NCI-H345 treated with DMSO at 0.1 percent for 48 hours (cell line): ENCODE data around the gene DVL2.
"Not testable (repeated sequence)": the region's sequence is repeated elsewhere in the genome, so short reads cannot be mapped to it uniquely, and the experiment has no call there.

Experiments
- DNase-seq: peaks from one replicate; lab custom pipeline; 2025; ENCODE audit not compliant: unreplicated experiment; lab: John Stamatoyannopoulos, UW

DVL2 gene

GRCh38 chr17:7204336-7204735 is 30.0 kb downstream of the DVL2 start:
- no peak for DNase-seq

DNA sequence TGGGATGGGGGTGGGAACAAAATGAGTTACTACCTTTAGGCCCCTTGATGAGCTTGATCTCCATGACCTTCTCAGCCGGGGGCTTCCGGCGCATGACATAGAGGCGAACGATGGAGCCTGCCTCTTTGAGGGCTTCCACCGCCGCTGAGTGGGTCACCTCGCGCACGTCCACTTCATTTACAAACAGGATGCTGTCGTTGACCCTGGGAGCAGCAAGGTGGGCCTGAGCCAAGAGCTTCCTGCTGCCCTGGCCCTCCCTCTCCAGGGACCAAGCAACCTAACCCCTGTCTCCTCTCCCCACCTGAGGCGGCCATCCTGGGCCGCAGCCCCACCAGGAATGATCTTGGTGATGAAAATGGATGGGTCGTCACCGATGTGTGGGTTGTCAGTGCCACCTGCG is 30.9 kb downstream of the DVL2 start:
- DNase-seq = no peak

DNA sequence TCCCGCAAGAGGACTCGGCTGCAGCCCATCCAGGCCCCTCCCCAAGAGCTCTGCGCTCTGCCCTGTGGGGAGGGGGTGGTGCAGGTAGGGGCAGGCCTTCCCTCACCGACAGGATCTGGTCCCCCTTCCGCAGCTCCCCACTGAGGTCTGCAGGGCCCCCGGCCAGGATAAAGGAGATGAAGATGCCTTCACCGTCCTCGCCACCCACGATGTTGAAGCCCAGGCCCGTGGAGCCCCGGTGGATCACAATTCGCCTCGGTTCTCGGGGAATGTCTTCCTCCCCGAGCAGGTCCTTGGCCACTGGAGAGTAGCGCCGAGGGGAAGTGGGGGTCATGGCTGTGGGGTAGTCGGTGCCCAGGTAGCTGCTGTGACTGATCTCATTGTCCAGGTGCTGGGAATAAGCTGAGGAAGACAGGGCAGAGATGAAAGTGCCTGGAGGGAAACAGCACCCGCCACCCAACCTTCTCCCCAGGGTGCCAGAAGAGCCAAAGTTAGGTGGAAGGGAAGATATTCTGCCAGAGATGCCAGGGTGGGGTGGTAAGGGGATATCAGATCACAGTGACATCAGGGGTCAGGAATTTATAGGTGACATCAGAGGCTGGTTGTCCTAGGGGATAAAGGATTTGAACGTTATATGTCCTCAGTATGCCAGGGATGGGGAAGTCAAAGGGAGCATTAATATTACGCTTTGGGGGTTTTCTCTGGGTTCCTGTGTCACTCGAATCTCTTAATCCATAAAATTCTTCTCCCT is 37.5 kb downstream of the DVL2 start:
- DNase-seq = no peak

DNA sequence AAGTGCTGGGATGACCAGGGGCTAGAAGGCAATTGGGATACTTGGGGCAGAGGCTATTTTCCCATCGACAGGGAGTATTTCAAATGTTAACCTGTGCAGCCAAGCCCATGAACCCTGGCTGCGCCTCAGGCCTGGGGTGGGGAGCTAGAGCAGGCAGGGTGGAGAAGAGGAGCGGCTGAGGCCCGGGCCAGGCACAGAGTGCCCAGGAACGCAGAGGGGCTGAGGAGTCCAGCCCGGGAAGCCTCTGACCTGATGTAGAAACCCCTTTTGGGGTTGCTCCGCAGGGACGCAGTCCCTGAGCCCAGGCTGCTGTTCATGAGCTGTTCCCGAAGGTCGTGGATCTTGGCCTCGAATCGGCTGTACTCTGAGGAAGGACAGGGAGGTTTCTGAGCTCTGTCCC is 38.3 kb downstream of the DVL2 start:
- DNase-seq = no peak

DNA sequence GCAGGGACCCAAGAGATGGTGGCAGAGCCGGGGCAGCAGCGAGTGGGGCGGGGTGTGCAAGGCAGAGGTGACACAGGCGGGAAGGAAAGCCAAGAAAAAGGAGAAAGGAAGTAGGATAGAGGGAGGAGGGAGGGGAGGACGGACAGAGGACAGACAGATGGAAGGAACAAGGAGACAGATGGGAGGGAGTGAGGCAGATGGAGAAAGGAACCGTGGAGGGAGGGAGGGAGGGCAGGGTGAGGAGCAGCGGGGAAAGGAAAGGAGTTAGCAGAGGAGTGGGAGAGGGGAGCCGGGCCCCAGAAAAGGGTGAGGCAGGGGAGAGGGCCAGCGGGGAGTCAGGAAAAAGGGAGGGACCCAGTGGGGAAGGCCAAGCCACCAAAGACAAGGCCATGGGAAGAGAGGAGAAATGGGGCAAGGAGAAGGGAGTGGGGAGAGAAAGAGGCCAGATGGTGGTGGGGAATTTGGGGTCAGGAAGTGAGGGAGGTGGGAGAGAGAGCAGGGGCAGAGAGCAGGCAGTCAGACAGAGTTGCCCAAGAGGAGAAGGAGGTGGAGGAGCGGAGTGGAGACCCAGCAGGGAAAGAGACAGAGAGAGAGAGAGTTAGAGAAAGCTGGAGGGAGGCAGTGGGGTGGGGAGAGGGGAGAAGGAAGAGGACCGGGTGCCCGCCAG is 41.9 kb downstream of the DVL2 start:
- no peak for DNase-seq

GRCh38 chr17:7191571-7192270 is 42.6 kb downstream of the DVL2 start:
- DNase-seq = no peak

GRCh38 chr17:7191069-7191468 is 43.2 kb downstream of the DVL2 start:
- no peak for DNase-seq

- DNase-seq = no peak
These were observed 43.9 kb downstream of the DVL2 start for GRCh38 chr17:7190276-7190917.

GRCh38 chr17:7186241-7186640 is 48.1 kb downstream of the DVL2 start:
- no peak for DNase-seq

- DNase-seq = no peak
These were observed 49.7 kb downstream of the DVL2 start for GRCh38 chr17:7184647-7185046.

GRCh38 chr17:7184091-7184488 is 50.2 kb downstream of the DVL2 start:
- no peak for DNase-seq

- no peak for DNase-seq
These were observed 50.8 kb downstream of the DVL2 start for GRCh38 chr17:7183433-7184090.

DNA sequence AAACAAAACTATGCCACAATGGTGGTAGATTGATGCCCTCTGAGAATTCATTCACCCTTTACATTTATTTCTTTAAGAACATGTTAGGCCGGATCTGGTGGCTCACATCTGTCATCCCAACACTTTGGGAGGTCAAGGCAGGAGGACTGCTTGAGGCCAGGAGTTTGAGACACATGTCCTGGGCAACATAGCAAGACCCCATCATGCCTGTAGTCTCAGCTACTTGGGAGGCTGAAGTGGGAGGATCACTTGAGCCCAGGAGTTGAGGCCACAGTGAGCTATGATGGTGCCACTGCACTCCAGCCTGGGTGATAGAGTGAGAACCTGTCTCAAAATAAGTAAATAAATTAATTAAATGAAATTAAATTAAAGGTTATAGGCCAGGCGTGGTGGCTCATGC is 52.2 kb downstream of the DVL2 start:
- not testable (repeated sequence) for DNase-seq

- no peak for DNase-seq
These were observed 54.7 kb downstream of the DVL2 start, which contains the start of gene ASGR1 for GRCh38 chr17:7179317-7180254. Gene ASGR1 (minus strand): TSS chr17:7179370. CDS start chr17:7178563, 807 bp downstream.

DNA sequence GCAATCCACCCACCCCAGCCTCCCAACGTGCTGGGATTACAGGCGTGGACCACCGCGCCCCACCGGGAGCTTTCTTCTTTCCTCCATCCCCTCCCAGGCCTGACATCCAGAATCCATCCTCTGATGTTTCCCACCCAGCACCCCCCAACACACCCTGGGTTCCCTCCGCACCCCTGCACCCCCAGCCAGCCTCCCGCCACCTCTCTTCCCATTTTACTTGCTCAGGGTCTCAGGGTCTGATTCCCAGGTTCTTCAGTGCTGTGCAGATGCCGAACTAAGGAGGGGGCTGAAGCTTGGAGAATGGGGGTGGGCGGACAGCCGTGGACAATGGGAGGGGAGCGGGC is 55.4 kb downstream of the DVL2 start:
- DNase-seq = no peak

DNA sequence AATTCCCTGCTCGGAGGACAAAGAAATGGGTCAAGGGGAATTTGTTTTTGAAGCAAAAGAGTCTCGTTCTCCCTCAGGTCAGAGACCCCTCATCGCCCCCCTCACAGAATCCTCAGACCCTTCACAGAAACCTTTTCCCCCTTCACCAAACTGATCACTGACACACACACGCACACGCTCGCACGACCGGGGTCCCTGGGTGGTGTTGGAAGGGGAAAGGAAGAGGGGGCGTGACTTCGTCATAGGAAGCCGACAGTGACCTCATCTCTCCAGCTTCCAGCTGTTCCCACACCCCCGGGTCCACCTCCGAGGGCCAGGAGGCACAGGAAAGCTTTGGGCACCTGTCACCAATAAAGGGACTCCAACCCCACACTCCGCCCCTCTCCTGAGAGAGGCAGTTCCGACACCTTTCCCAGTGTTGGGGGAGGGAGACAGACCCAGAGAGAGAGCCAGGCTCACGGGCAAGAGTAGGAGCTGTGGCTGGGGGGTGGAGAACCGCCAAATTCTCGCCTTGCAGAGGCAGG is 56.3 kb downstream of the DVL2 start:
- peak; percentile 17 for DNase-seq

DNA sequence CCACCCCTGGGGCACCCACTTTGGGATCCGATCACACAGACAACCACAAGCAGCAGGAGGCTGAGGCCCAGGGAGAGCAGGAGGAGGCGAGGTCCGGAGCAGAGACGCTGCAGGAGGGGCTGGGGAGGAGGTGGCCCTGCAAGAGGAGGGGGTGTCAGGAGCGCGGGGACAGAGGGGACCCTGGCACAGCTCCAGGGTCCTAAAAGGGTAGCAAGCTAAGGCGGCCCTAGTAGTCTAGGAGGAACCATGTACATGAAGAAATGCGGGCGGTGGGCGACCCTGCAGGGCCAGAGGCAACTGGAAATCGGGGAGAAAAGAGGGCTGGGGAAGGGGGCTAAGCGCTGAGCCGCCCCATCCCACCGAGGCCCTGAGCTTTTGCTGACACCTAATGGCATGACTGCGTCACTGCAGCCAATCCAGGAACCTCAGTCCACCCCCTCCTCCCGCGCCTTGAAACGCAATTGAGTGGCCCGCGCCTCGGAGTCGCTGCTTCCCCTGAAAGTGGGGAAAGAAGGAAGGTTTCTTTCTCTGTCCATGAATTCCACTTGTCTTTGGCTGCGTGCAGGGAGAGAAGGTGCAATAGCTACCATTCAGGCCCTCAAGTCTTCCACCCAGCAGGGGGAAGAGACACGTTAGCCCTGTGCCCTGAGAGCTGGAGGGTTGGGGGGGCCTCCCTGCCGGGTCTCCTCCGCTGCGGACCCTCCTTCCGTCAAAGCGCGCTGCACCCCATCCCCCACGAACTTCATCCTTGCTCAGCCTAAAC is 56.9 kb downstream of the DVL2 start:
- peak; percentile 34 for DNase-seq

GRCh38 chr17:7176841-7177190 is 57.5 kb downstream of the DVL2 start:
- no peak for DNase-seq
